Sigmoid colon (tissue), 7 donors: ENCODE data around the gene PAK1. TPM values are rescaled to one million over a fixed set of nuclear protein-coding genes. Genes with fewer than 3 reads are reported as not detected.

Source experiments
- DNase-seq: peaks from one replicate; pipeline ENCODE4 v3.0.0-alpha.2; 2019
- H3K27ac ChIP-seq, 4 donors: fragments of 200-600 bp; sonication (generic); one replicate each; pipeline ENCODE4 v1.5.1; 2016 to 2019; ENCODE audit warnings: mild to moderate bottlenecking in 1 of 4
- H3K27me3 ChIP-seq, 3 donors: fragments of 200-600 bp; sonication (generic); one replicate each; pipeline ENCODE4 v1.5.1; 2019; ENCODE audit warnings: mild to moderate bottlenecking in 1 of 3
- H3K36me3 ChIP-seq, 4 donors: fragments of 200-600 bp; sonication (generic); one replicate each; pipeline ENCODE4 v1.5.1; 2016 to 2019
- H3K4me1 ChIP-seq, 4 donors: fragments of 200-600 bp; sonication (generic); one replicate each; pipeline ENCODE4 v1.5.1; 2017 to 2019
- H3K4me3 ChIP-seq, 4 donors: fragments of 200-600 bp; sonication (generic); one replicate each; pipeline ENCODE4 v1.5.1; 2017 to 2019; ENCODE audit warnings: mild to moderate bottlenecking in 2 of 4, moderate library complexity in 1 of 4
- H3K9me3 ChIP-seq, 4 donors: fragments of 200-600 bp in 3 of 4; sonication (generic) in 3 of 4; one replicate each; pipeline versions ENCODE4 v1.5.1 to v1.6.1; 2013 to 2019
- EP300 ChIP-seq, 4 donors: sonication (generic); formaldehyde crosslinking; IDR thresholded peaks; one replicate each; pipeline ENCODE4 v1.6.1; 2017; ENCODE audit warnings: antibody characterized with exemption in 4 of 4
- POLR2A ChIP-seq, 2 donors: fragments of 450-650 bp; IDR thresholded peaks; one replicate each; pipeline ENCODE4 v1.6.1; 2016; ENCODE audit warnings: antibody characterized with exemption in 2 of 2, mild to moderate bottlenecking in 2 of 2, moderate library complexity in 2 of 2
- POLR2AphosphoS5 ChIP-seq, 4 donors: sonication (generic); formaldehyde crosslinking; IDR thresholded peaks; one replicate each; pipeline ENCODE4 v1.6.1; 2017; ENCODE audit warnings: antibody characterized with exemption in 4 of 4
- WGBS, 2 donors: extraction: QIAGEN DNeasy Blood & Tissue Kit; methylation state at CpG; one replicate each; pipeline ENCODE4 v1.1.7; 2013; 5-methylcytosine and 5-hydroxymethylcytosine counted together
- intact Hi-C: fragments of 100-400 bp; cut with DNase I; formaldehyde crosslinking; loops from one replicate; pipeline ENCODE4 v1.15.1; 2023
- polyA plus RNA-seq, 3 donors: library from polyadenylated mRNA; stranded (reverse); fragments of 200-250 nt; gene quantifications; one replicate each; pipeline ENCODE4 v1.2.3, GENCODE V29; 2013
- total RNA-seq, 4 donors: library from RNA; depleted of rRNA; stranded (reverse); fragments of >200 nt; gene quantifications; one replicate each; pipeline ENCODE4 v1.1.0, GENCODE V29; 2016
- TF ChIP-seq, protein P1 (sequence below), 4 experiments: fragments of 450-650 bp in 3 of 4; fragments of 200-600 bp in 1 of 4; IDR thresholded peaks; one replicate each; pipeline ENCODE4 v1.5.1; 2016 to 2019; ENCODE audit warnings: antibody characterized with exemption in 4 of 4, mild to moderate bottlenecking in 3 of 4, moderate library complexity in 2 of 4
- donor health status: healthy with polysubstance abuse.
- donor health status: Bipolar disorder and iron deficiency.
- donor health status: healthy.

The PAK1 gene
- total and polyA plus RNA-seq, 7 donors = 24.6 to 79.3 (median 37.7) TPM

DNA sequence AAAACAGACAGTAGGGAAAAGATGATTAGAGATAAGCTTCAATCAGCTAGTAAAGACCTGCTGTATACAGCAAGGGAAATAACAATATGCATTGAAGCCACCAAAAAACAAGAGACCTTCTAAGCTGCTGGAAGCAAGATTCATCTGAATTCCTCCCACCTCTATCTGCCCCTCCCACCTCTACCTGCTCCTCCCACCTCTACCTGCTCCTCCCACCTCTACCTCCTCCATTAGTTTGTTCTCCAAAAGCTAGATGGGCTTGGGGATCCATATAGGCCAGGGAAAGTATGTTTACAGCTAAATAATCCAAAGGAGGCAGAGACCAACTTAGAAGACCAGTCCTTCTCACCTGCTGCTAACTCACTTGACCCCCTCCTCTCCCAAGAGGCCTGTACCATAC is 33.2 kb downstream of the PAK1 start:
- H3K4me1 ChIP-seq = no peaks in the 10 kb centered on the region
- no peaks in the 10 kb centered on the region for H3K36me3 ChIP-seq
- H3K27me3 ChIP-seq = no peaks in the 10 kb centered on the region
- H3K27ac ChIP-seq = no peak overlapping the region
- intact Hi-C loops = no loop called here
- no peak for DNase-seq
- no peaks in the 10 kb centered on the region for H3K9me3 ChIP-seq
- TF ChIP-seq POLR2AphosphoS5 (IDR thresholded peaks at IDR 0.05) (no peak), EP300 (IDR thresholded peaks at IDR 0.05) (no peak), POLR2A (IDR thresholded peaks at IDR 0.05) (no peak)
- TF ChIP-seq, protein P1, sequence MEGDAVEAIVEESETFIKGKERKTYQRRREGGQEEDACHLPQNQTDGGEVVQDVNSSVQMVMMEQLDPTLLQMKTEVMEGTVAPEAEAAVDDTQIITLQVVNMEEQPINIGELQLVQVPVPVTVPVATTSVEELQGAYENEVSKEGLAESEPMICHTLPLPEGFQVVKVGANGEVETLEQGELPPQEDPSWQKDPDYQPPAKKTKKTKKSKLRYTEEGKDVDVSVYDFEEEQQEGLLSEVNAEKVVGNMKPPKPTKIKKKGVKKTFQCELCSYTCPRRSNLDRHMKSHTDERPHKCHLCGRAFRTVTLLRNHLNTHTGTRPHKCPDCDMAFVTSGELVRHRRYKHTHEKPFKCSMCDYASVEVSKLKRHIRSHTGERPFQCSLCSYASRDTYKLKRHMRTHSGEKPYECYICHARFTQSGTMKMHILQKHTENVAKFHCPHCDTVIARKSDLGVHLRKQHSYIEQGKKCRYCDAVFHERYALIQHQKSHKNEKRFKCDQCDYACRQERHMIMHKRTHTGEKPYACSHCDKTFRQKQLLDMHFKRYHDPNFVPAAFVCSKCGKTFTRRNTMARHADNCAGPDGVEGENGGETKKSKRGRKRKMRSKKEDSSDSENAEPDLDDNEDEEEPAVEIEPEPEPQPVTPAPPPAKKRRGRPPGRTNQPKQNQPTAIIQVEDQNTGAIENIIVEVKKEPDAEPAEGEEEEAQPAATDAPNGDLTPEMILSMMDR (IDR thresholded peaks at IDR 0.05) = no peak
- H3K4me3 ChIP-seq = no peak overlapping the region

DNA sequence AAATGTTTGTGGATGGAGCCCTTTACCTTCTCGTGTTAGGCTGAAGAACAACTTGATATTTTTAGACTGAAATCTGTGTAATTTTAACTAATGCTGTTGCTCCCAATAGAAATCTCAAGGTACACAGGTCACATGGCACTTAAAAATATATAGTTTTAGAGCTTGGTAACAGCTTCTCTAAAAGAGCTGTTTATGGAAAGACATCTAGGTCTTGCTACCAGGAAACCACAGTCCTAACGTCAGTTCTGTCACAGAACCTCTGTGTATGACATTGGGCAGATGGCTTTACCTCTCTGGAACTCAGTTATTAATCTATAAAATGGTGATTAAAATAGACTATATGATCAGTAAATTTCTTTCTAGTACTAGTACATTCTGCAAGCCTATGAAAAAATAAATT is 35.4 kb downstream of the PAK1 start:
- intact Hi-C loops = no loop called here
- WGBS, 2 donors = 64 to 78% methylated on average over 2 of the region's 2 CpGs
- no peaks in the 10 kb centered on the region for H3K27me3 ChIP-seq

GRCh38 chr11:77436969-77437368 is 36.9 kb downstream of the PAK1 start:
- no peaks in the 10 kb centered on the region for H3K27me3 ChIP-seq
- no peaks in the 10 kb centered on the region for H3K4me1 ChIP-seq
- no peak overlapping the region for H3K4me3 ChIP-seq
- intact Hi-C loops = no loop called here
- no peaks in the 10 kb centered on the region for H3K36me3 ChIP-seq
- 9 to 54% methylated on average over 1 of the region's 1 CpG for whole genome bisulfite sequencing, 2 donors
- no peak overlapping the region for H3K27ac ChIP-seq
- H3K9me3 ChIP-seq = no peaks in the 10 kb centered on the region
- DNase-seq = no peak
- TF ChIP-seq EP300 (IDR thresholded peaks at IDR 0.05) = no peak
- no peak for TF ChIP-seq POLR2AphosphoS5 (IDR thresholded peaks at IDR 0.05)
- TF ChIP-seq POLR2A (IDR thresholded peaks at IDR 0.05) = no peak
- TF ChIP-seq, protein P1 (IDR thresholded peaks at IDR 0.05) = no peak

More for the DNA sequence above, 35.4 kb downstream of the PAK1 start:
- H3K4me3 ChIP-seq = no peak overlapping the region
- no peak overlapping the region for H3K27ac ChIP-seq
- H3K36me3 ChIP-seq = no peaks in the 10 kb centered on the region
- no peaks in the 10 kb centered on the region for H3K9me3 ChIP-seq
- no peaks in the 10 kb centered on the region for H3K4me1 ChIP-seq
- DNase-seq = no peak
- TF ChIP-seq, protein P1 (IDR thresholded peaks at IDR 0.05) = no peak
- TF ChIP-seq EP300 (IDR thresholded peaks at IDR 0.05) (no peak), POLR2AphosphoS5 (IDR thresholded peaks at IDR 0.05) (no peak), POLR2A (IDR thresholded peaks at IDR 0.05) (no peak)

DNA sequence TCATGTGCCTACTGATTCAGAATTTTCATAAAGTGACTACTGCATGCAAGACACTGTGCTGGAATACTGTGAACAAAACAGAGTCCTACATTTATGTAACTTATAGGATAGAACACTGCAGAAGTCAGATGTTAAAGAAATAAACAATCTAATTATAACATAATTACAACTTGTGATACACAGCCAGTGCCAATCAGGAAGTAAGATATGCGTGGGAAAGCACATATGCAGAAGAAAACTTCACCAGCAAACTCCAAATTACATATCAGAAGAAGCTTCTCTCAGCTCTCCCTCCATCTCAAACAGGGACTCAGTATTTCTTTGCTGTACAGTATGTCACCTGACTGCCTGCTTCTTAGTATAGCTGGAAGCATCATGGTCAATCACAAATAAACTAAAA is 37.4 kb downstream of the PAK1 start:
- Histone ChIP-seq H3K36me3 (no peaks in the 10 kb centered on the region), H3K4me3 (no peak overlapping the region), H3K27me3 (no peaks in the 10 kb centered on the region), H3K9me3 (no peaks in the 10 kb centered on the region), H3K4me1 (no peaks in the 10 kb centered on the region), H3K27ac (no peak overlapping the region)
- DNase-seq = no peak
- WGBS, 2 donors = 2 to 22% methylated on average over 1 of the region's 1 CpG
- intact Hi-C loops = no loop called here
- TF ChIP-seq EP300 (IDR thresholded peaks at IDR 0.05) (no peak), POLR2AphosphoS5 (IDR thresholded peaks at IDR 0.05) (no peak), POLR2A (IDR thresholded peaks at IDR 0.05) (no peak)
- TF ChIP-seq, protein P1 (IDR thresholded peaks at IDR 0.05) = no peak

DNA sequence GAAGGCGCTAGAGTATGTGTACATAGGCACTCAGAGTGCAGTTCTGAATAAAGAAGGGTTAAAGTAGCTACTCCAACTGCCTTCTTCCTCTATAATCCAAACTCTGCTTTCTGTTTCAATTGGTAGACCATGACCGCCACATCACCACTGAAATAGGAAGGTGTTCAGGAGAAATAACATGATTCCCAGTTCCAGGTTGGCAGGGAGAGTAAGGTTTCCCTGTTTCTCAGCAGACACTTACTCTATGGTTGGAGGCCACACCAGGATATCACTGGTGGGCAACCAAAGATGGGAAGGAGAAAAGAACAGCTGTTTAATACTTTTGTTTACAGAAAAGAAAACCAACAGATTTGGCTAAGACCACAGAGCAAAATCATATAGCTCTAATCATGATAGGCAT is 37.9 kb downstream of the PAK1 start:
- Histone ChIP-seq H3K4me3 (no peak overlapping the region), H3K9me3 (no peaks in the 10 kb centered on the region), H3K27ac (no peak overlapping the region), H3K36me3 (no peaks in the 10 kb centered on the region), H3K4me1 (no peaks in the 10 kb centered on the region), H3K27me3 (no peaks in the 10 kb centered on the region)
- TF ChIP-seq POLR2AphosphoS5 (IDR thresholded peaks at IDR 0.05) (no peak), POLR2A (IDR thresholded peaks at IDR 0.05) (no peak), EP300 (IDR thresholded peaks at IDR 0.05) (no peak)
- TF ChIP-seq, protein P1 (IDR thresholded peaks at IDR 0.05) = no peak
- intact Hi-C loops = no loop called here
- no peak for DNase-seq
- 53 to 61% methylated on average over 2 of the region's 2 CpGs for WGBS, 2 donors
